GM10248 (cell line): Measurements from ENCODE around the gene SLCO1B3.

Experiments used
- CTCF ChIA-PET: fragments of 300-600 bp; sonication (Branson Sonifier 250); formaldehyde crosslinking; extraction: SDS; loops from one replicate; lab custom pipeline; 2021; ENCODE audit warnings: antibody characterized with exemption; lab: Yijun Ruan, JAX
- POLR2A ChIA-PET: fragments of 350-650 bp; sonication (Branson Sonifier 250); formaldehyde crosslinking; extraction: SDS; loops from one replicate; lab custom pipeline; 2020; ENCODE audit warnings: antibody characterized with exemption; lab: Yijun Ruan, JAX
- DNase-seq: peaks from one replicate; pipeline ENCODE4 v3.0.0; 2012; ENCODE audit errors: extremely low spot score
- TF ChIP-seq, protein P1 (sequence below): IDR thresholded peaks from 2 replicates; pipeline ENCODE4 v1.5.1; 2012; ENCODE audit warnings: mild to moderate bottlenecking, low read depth; ENCODE audit errors: extremely low read depth, missing control alignments, control extremely low read depth

The SLCO1B3 gene

GRCh38 chr12:20800160-20800559 is 10.3 kb upstream of the SLCO1B3 start:
- POLR2A ChIA-PET: no interaction called here
- no peak for DNase-seq
- CTCF ChIA-PET: no interaction called here
- TF ChIP-seq, protein P1, sequence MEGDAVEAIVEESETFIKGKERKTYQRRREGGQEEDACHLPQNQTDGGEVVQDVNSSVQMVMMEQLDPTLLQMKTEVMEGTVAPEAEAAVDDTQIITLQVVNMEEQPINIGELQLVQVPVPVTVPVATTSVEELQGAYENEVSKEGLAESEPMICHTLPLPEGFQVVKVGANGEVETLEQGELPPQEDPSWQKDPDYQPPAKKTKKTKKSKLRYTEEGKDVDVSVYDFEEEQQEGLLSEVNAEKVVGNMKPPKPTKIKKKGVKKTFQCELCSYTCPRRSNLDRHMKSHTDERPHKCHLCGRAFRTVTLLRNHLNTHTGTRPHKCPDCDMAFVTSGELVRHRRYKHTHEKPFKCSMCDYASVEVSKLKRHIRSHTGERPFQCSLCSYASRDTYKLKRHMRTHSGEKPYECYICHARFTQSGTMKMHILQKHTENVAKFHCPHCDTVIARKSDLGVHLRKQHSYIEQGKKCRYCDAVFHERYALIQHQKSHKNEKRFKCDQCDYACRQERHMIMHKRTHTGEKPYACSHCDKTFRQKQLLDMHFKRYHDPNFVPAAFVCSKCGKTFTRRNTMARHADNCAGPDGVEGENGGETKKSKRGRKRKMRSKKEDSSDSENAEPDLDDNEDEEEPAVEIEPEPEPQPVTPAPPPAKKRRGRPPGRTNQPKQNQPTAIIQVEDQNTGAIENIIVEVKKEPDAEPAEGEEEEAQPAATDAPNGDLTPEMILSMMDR: no peak

DNA sequence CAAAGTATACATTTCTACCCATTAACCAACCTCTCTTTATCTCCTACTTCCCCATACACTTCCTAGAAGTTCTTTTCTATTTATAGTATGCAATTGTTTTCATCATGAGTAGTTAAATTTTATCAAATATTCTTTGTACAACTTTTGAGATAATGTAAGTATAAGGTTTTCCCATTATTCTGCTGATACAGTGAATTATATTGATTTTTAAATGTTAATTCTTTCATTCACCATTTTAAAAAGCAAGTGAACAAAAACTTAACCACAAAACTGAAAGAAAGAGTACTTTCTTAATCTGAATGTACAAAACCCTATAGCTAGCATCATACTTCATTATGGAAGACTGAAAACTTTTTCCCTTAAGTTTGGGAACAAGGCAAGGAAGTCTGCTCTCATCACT is 9.5 kb upstream of the SLCO1B3 start:
- ChIA-PET CTCF (no interaction called here), POLR2A (no interaction called here)
- TF ChIP-seq, protein P1: no peak
- no peak for DNase-seq

DNA sequence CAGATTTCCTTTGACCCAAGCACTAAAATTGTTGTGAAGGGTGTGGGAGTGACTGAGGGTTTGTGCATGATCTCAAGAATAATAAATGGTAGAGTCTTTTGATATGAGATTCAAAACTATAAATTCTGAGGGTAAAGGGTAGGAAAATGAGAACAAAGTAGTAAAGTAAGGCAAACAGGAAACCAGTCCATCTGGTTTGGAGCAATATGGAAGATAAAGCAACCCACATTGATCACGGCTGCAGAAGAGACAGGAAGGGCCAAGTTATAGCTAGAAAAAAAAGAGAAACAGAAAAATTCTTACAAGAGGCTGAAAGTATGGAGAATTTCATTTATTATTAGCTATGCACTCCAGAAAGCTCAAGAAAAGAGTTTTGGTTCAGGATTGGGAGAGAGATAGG is 4.6 kb upstream of the SLCO1B3 start:
- CTCF ChIA-PET: interaction anchor here (1.3 kb wide), 1 partner anchor 19 kb away, joined by 4 read pairs; no protein-coding TSS in a partner anchor
- POLR2A ChIA-PET: no interaction called here
- no peak for DNase-seq
- TF ChIP-seq, protein P1: no peak

DNA sequence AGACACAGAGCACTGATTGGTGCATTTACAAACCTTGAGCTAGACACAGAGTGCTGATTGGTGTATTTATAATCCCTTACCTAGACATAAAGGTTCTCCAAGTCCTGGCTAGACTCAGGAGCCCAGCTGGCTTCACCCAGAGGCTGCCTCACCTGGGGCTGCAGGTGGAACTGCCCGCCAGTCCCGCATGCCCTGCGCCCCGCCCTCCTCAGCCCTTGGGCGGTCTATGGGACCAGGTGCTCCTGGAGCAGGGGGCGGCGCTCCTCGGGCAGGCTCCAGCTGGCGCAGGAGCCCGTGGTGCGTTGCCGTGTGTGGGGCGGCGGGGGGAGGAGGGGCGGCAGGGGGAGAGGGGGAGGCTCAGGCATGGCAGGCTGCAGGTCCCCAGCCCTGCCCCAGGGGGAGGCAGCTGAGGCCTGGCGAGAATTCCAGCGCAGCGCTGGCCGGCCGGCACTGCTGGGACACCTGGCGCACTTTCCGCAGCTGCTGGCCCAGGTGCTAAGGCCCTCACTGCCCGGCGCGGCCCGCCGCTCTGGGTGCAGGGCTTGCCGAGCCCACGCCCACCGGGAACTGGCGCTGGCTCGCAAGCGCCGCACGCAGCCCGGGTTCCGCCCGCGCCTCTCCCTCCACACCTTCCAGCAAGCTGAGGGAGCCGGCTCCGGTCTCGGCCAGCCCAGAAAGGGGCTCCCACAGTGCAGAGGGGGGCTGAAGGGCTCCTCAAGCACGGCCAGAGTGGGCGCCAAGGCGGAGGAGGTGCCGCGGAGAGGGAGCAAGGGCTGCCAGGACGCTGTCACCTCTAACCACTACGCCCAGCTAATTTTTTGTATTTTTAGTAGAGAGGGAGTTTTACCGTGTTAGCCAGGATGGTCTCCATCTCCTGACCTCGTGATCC is 3.1 kb upstream of the SLCO1B3 start:
- TF ChIP-seq, protein P1: no peak
- CTCF ChIA-PET: interaction anchor here (1.3 kb wide), 1 partner anchor 20 kb away, joined by 4 read pairs; no protein-coding TSS in a partner anchor
- DNase-seq: no peak
- POLR2A ChIA-PET: no interaction called here

DNA sequence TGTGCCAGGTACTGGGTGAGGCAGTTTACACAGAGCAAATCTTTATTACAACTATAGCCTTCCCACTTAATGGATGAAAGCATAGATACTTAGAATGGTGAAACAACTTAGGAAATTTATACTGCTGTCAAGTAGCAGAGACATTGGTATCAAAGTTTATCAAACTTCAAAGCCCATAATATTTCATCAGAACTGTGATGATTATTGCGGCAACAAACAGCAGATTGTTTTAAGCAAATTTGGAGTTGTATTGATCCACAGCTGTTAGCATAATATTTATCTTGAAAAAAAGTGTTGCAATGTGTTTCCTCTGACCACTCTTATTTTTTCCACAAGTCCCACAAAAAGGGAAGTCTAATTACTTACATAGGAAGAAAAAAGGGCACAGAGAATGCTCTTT is 2.0 kb upstream of the SLCO1B3 start:
- no peak for DNase-seq
- CTCF ChIA-PET: no interaction called here
- POLR2A ChIA-PET: no interaction called here
- TF ChIP-seq, protein P1: no peak

- TF ChIP-seq, protein P1: no peak
- POLR2A ChIA-PET: no interaction called here
- CTCF ChIA-PET: no interaction called here
- DNase-seq: no peak
Measured at GRCh38 chr12:20815574-20815973, 5.1 kb downstream of the SLCO1B3 start.
